DMS153 treated with DMSO at 0.1 percent for 48 hours (cell line): ENCODE data around the gene ENO4.

ENCODE experiments used
- DNase-seq: peaks from one replicate; lab custom pipeline; 2025; ENCODE audit not compliant: unreplicated experiment; lab: John Stamatoyannopoulos, UW

ENO4 gene

GRCh38 chr10:116868198-116868676, 18.9 kb downstream of the ENO4 start:
- DNase-seq: no peak

DNA sequence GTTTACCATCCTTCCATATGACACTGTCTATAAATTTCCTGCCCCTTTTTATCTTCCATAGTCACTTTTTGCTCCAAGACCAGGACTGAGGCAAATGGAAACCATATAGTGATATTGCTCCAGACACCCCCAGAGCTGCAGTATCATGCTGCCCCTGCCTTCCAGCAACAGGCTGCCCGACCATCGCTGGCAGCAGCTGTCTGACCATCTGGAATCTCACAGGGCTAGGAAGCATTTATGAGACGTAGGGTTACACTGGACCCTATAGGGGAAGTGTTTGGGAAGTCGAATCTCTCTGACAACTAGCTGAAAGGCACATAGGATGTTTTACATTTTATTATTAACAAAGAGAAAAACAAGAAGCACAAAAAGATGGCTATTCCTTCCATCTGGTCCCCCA, 19.4 kb downstream of the ENO4 start:
- DNase-seq: no peak

DNA sequence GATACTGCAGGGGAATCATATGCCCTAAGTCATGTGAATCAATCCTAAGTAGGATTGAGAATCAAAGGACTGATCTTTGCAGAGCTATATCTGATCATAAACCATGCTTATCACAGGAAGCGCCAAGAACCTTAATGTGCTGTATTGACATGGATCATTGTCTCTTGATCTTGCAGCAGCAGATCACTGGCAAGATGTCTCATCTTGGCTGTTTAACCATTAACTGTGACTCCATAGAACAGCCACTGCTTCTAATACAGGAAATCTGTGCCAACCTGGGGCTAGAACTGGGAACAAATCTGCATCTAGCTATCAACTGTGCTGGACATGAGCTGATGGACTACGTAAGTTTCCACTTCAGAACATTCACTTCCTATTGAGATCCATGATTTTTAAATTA, 21.6 kb downstream of the ENO4 start:
- no peak for DNase-seq

DNA sequence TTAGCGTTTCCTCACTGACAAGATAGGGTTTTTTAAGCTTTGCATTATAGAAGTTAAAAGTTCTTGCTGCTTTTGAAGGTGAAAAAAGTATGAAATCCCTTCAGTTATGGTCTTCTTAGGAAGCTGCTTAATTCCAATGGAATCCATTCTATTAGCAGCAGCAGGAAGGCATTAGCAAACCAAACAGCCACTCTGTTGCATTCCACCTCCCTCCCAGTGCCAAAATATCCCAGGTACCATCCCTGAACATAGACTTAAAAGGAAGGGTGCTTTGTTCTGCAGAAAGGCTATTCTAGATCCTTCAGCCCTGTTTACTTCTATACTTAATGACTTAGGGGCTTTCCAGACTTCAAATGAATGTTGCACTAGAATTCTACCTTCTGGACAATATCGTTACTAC, 23.8 kb downstream of the ENO4 start:
- DNase-seq: no peak

GRCh38 chr10:116875897-116876296, 26.6 kb downstream of the ENO4 start:
- no peak for DNase-seq

GRCh38 chr10:116877391-116877790, 28.1 kb downstream of the ENO4 start:
- no peak for DNase-seq

- no peak for DNase-seq
Measured at GRCh38 chr10:116878123-116878522, 28.8 kb downstream of the ENO4 start.

DNA sequence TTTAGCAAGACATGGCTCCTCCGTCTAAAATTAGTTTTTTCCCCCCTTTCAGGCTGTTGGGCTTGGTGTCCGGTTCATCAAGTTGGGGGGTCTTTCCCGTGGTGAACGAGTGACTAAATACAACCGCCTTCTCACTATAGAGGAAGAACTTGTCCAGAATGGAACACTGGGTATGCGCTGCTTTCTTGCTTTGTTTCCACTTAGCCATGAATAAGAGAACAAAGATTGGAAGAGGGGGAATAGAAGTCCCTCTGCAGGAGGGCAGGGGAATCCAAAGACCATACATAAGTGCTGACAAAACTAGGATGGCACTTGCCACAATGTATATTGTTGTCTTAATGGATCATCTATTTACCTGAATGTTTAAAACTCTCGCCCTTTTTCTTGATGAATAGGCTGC, 30.5 kb downstream of the ENO4 start:
- DNase-seq: no peak

- DNase-seq: no peak
Measured at GRCh38 chr10:116880716-116881482, 31.6 kb downstream of the ENO4 start.

GRCh38 chr10:116882639-116883038, 33.3 kb downstream of the ENO4 start:
- DNase-seq: no peak

DNA sequence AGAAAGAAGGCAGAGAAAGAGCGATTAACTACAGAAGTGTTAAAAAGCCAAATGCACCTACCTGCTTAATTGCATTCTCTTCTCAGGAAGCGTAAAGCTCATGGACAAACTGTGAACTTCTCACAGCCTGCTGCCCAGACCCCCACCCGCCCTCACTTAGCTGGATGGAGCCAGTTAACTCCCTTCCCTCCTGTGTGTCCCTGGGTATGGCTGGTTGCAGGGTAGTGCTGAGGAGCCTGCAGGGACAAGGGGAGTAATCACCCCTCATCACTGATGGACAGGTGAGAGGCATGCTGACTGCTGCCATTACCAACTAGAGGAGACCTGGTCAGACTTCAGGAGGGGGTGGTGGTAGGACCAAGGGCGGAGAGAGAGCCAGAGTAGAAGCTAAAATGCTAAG, 37.5 kb downstream of the ENO4 start:
- DNase-seq: no peak

GRCh38 chr10:116888380-116889055, 39.2 kb downstream of the ENO4 start:
- DNase-seq: no peak

DNA sequence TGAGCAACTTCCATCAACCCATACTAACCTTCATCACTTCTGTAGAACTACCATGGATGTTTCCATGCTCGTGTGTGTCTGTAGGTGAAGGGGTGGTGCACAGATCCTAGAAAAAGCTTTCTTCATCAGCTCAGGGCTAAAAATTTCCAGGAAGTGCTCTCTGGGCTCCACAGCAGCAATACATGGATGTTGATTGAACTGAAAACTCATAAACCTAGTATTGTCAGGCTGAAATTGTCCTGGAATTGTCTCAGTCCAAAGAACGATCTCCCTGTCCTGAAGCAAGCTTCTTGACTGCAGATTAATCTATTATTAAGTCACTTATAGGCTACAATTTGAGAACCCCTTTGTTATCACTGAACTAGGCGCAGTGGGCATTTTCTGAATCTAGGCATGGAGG, 39.8 kb downstream of the ENO4 start:
- DNase-seq: no peak

GRCh38 chr10:116891208-116891607, 41.9 kb downstream of the ENO4 start:
- DNase-seq: no peak

DNA sequence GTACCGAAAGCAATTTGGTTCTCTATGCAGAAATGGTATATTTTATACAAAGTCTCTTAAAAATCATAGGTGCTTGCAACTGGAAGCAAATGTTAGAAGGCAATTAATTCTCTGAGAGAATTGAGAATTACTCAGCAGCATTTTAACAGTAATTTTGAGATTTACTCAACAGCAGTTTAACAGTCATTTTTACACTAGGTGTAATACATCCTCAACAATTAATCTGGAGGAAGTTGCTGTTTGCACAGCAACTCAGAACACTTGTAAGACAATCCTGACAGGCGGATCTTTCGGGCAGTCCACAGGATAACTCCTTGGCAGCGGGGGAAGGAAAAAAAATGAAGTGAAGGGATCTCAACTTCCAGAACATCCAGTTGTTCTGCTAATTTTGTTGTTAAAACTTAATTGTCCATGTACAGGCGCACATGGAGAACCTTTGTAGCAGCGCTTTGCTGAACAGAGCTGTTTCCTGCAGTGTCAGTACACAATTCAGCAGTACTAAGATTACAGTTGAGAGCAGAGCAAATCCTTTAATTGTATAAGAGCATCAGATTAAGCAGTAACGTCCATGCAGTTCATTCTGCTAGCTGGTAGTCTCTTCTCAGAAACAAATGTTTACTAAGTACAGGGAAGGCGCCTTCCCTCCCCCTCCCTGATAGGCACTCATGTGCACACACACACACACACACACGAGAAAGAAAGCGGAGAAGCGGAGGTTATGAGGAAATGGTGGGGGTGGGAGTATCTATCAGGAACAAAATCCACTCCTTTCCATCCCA, 43.8 kb downstream of the ENO4 start:
- DNase-seq: no peak

DNA sequence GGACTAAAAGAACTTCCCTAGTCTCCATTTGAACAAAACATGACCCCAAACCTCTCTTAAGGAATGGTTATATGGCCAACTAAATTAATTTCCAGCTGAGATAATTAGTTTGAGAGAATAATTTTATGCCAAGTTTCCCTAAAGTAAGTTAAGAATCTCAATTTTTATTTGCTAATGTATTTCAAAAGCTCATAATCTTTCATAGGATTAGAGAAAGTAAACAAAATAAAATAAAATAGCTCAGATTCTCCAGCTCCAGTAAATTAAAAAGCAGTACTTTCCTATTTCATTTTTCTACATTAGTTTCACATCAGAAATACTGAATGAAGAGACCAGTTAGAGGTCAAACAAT, 44.4 kb downstream of the ENO4 start:
- no peak for DNase-seq

- no peak for DNase-seq
Measured at GRCh38 chr10:116899626-116900025, 50.3 kb downstream of the ENO4 start.

GRCh38 chr10:116905845-116906210, 56.5 kb downstream of the ENO4 start:
- DNase-seq: no peak

DNA sequence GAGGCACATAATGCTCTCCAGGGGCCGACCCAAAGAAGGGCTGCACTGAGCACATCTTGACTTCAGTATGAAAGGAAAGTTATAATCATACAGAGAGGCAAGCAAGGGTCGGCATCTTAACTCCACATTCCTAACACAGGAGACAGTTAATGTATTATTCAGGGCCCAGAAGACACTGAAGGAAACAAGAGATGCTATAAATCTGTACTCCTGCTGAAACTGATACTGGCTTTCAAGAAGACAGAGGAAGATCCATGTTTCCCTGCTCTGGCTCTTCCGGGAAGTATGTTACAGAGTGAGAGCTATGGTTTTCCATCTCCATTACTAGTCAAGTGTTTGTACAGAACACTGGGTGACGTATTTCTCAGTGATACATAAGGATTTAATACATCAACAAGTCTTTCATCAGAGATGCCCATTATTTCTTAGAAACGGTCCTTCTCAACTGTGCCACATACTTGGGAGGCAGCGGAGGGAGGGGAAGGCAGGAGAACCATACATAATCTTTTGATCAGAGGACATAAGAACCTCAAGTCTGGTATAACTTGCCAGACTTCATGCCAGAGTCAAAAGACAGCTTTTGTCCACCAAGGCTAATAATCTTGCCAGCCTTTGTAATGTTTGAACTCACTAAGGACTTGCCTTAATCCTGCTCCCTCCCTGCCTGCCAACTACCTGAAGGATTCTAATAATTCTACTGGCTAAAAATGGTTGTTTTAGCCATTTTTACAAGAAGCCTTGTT, 58.1 kb downstream of the ENO4 start:
- no peak for DNase-seq

- no peak for DNase-seq
Measured at GRCh38 chr10:116909307-116909706, 60.0 kb downstream of the ENO4 start.

- no peak for DNase-seq
Measured at GRCh38 chr10:116910910-116911309, 61.6 kb downstream of the ENO4 start.
